Gastroesophageal sphincter (tissue), 4 donors: Measurements from ENCODE around the gene MARK3. TPM values are rescaled to one million over a fixed set of nuclear protein-coding genes. Genes with fewer than 3 reads are reported as not detected.
A peak's percentile ranks its signal among the peaks of the same experiment; 100 is the strongest.

Experiments used
- ATAC-seq: fragments of 150-250 bp; one replicate; pipeline ENCODE4 v1.9.1; 2016; ENCODE audit warnings: mild to moderate bottlenecking, moderate library complexity
- H3K27ac ChIP-seq, 4 donors: fragments of 200-600 bp; sonication (generic) in 3 of 4; 1 replicate in 3 of 4; 2 replicates in 1 of 4; pipeline ENCODE4 v1.5.1; 2016 to 2019
- H3K27me3 ChIP-seq: fragments of 200-600 bp; sonication (generic); one replicate; pipeline ENCODE4 v1.5.1; 2019
- H3K36me3 ChIP-seq, 2 donors: fragments of 200-600 bp; sonication (generic); one replicate each; pipeline ENCODE4 v1.5.1; 2019; ENCODE audit warnings: control low read depth in 1 of 2
- H3K4me1 ChIP-seq, 3 donors: fragments of 200-600 bp; sonication (generic); 1 replicate in 2 of 3; 2 replicates in 1 of 3; pipeline ENCODE4 v1.5.1; 2016 to 2019; ENCODE audit warnings: control low read depth in 2 of 3
- H3K4me3 ChIP-seq, 2 donors: fragments of 200-600 bp; sonication (generic); one replicate each; pipeline ENCODE4 v1.5.1; 2019; ENCODE audit warnings: mild to moderate bottlenecking in 1 of 2, moderate library complexity in 1 of 2
- H3K9me3 ChIP-seq, 3 donors: fragments of 200-600 bp; sonication (generic); one replicate each; pipeline ENCODE4 v1.5.1; 2017 to 2019; ENCODE audit warnings: control low read depth in 2 of 3
- EP300 ChIP-seq: sonication (generic); formaldehyde crosslinking; IDR thresholded peaks from one replicate; pipeline ENCODE4 v1.6.1; 2017; ENCODE audit warnings: antibody characterized with exemption, mild to moderate bottlenecking
- POLR2A ChIP-seq, 2 donors: fragments of 450-650 bp; IDR thresholded peaks; one replicate each; pipeline ENCODE4 v1.6.1; 2017; ENCODE audit warnings: antibody characterized with exemption in 2 of 2, mild to moderate bottlenecking in 2 of 2, moderate library complexity in 1 of 2
- POLR2AphosphoS5 ChIP-seq: sonication (generic); formaldehyde crosslinking; IDR thresholded peaks from one replicate; pipeline ENCODE4 v1.6.1; 2017; ENCODE audit warnings: antibody characterized with exemption
- WGBS, 2 donors: methylation state at CpG; one replicate each; pipeline ENCODE4 v1.1.5; 2018; ENCODE audit warnings: low coverage in 1 of 2; 5-methylcytosine and 5-hydroxymethylcytosine counted together
- total RNA-seq, 4 donors: library from RNA; depleted of rRNA; stranded (reverse); fragments of >200 nt; gene quantifications; one replicate each; pipeline ENCODE4 v1.1.0, GENCODE V29; 2016
- TF ChIP-seq, protein P1 (sequence below), 4 experiments: fragments of 200-600 bp in 2 of 4; fragments of 450-650 bp in 2 of 4; sonication (generic) in 1 of 4; IDR thresholded peaks; one replicate each; pipeline ENCODE4 v1.5.1; 2017 to 2019; ENCODE audit warnings: antibody characterized with exemption in 4 of 4, mild to moderate bottlenecking in 2 of 4, moderate library complexity in 2 of 4

The MARK3 gene
- total RNA-seq, 4 donors from 2014 or later: 65.1 to 127 (median 70.4) TPM

DNA sequence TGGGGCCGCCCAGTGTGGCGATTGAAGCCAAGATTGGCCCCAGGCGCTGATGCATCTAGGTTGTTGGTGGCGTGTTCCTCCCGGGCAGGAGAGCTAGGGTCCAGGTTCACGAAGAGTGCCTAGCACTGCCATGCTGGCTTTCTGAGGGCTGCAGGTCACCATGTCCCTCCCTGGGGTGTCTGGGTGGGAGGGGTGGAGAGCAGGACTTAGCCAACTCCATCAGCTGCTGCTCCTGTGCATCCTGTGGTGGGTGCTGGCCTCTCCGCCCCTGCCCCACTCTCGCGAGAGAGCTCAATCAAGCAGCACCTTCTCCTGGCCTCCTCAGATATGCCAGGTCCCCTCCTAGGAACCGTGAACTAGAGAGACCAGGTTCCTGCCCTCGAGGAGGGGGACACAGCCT lies 145.6 kb downstream of the MARK3 start:
- Histone ChIP-seq H3K36me3 (peaks cover 0 to 55% of the 10 kb centered on the region in 2 donors), H3K27me3 (no peaks in the 10 kb centered on the region), H3K27ac (peak overlapping the region in 3 of 4 donors; percentile 92 to 96 (median 96)), H3K9me3 (no peaks in the 10 kb centered on the region), H3K4me3 (no peak overlapping the region), H3K4me1 (peaks cover 2 to 97% (median 65%) of the 10 kb centered on the region in 3 donors)
- WGBS, 2 donors: 70% methylated on average over 2 of the region's 11 CpGs; no CpG with 5 or more reads in 1 of the 2 donors
- TF ChIP-seq POLR2AphosphoS5: no peak
- ATAC-seq: no peak

DNA sequence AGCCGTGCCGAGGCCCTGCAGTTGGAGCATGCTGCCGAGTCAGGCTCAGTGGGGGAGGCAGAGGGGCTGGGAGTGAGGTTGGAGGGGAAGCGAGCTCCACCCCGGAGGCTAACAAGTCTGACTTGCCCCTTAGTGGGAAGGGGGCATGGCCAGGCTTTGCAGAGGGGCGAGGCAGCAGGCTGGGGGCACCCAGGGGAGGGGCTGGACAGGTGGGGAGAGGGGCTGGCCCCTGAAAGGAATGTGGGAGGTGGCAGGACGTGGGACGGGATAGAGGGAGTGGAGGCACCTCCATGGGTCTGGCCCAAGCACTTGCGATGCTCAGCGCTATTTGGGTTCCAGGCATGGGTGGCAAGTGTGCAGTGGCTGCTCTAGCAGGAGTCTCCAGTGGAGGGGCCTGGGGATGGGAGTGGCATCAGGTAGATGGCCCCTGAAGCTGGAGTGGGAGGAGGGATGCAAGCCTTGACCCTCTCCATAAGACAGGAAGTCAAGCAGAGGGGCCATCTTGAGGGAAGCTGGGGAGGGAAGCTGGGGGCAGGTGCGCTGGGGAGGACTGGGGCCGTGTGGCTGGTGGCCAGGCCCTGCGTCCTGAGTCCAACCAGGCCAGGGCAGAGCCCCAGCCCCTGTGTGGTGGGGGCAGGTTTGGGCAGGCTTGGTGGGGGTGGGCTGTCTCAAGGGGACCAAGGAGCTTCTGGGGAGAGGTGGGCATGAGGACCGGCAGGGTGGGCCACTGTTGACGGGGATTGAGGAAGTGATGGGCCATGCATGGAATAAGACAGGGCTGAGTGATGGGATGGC lies 146.4 kb downstream of the MARK3 start:
- peaks cover 2 to 97% (median 65%) of the 10 kb centered on the region in 3 donors for H3K4me1 ChIP-seq

DNA sequence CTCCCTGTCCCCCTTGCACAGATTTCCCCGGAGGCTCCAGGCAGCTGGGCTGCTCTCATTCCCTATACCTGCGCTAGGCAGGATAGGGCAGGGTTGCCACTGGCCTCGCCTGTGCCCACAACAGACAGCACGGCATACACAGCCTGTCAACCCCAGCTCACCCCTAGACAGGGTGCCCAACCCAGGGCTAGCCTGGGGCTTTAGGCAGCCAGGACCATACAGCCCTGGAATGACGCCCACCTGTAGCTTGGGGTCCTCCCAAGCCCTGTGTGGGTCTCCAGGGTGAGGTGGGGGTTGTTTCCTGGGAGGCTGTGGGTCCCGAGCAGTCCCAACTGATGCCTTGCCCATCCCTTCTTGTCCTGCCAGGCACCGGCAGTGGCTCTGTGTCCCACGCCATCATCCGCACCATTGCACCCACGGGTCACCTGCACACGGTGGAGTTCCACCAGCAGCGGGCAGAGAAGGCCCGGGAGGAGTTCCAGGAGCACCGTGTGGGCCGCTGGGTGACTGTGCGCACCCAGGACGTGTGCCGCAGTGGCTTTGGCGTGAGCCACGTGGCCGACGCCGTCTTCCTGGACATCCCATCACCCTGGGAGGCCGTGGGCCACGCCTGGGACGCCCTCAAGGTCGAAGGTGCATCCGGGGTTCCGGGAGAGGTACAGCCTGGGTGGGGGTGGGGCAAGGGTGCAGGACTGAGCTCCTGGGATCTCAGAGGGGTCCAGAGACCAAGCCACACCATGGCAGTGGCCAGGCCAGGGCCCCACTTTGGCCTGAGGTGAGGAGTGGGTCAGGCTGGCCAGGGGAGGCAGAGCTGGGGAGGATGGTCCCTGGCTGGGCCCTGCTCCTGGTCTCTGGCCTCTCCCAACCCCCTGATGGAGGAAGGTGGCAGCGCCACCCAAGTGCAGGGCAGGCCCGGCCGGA lies 147.3 kb downstream of the MARK3 start:
- Histone ChIP-seq H3K27me3 (no peaks in the 10 kb centered on the region), H3K9me3 (no peaks in the 10 kb centered on the region), H3K4me1 (peaks cover 2 to 98% (median 64%) of the 10 kb centered on the region in 3 donors), H3K27ac (peak overlapping the region; percentile 78 to 96 (median 94)), H3K36me3 (peaks cover 0 to 59% of the 10 kb centered on the region in 2 donors), H3K4me3 (peak overlapping the region in 1 of 2 donors; percentile 45)
- ATAC-seq: no peak
- no peak for TF ChIP-seq POLR2A (IDR thresholded peaks at IDR 0.05)
- TF ChIP-seq, protein P1, sequence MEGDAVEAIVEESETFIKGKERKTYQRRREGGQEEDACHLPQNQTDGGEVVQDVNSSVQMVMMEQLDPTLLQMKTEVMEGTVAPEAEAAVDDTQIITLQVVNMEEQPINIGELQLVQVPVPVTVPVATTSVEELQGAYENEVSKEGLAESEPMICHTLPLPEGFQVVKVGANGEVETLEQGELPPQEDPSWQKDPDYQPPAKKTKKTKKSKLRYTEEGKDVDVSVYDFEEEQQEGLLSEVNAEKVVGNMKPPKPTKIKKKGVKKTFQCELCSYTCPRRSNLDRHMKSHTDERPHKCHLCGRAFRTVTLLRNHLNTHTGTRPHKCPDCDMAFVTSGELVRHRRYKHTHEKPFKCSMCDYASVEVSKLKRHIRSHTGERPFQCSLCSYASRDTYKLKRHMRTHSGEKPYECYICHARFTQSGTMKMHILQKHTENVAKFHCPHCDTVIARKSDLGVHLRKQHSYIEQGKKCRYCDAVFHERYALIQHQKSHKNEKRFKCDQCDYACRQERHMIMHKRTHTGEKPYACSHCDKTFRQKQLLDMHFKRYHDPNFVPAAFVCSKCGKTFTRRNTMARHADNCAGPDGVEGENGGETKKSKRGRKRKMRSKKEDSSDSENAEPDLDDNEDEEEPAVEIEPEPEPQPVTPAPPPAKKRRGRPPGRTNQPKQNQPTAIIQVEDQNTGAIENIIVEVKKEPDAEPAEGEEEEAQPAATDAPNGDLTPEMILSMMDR (IDR thresholded peaks at IDR 0.05): peak in 1 of 4 experiments; percentile 16
- WGBS, 2 donors: no CpG with 5 or more reads among the region's 32 CpGs

More for the DNA sequence above, 146.4 kb downstream of the MARK3 start:
- ATAC-seq: no peak
- WGBS, 2 donors: 69 to 73% methylated on average over 3 to 8 of the region's 15 CpGs
- Histone ChIP-seq H3K36me3 (peaks cover 0 to 59% of the 10 kb centered on the region in 2 donors), H3K9me3 (no peaks in the 10 kb centered on the region), H3K27me3 (no peaks in the 10 kb centered on the region), H3K27ac (peak overlapping the region in 3 of 4 donors; percentile 92 to 96 (median 96)), H3K4me3 (no peak overlapping the region)
- TF ChIP-seq EP300 (no peak), POLR2A (IDR thresholded peaks at IDR 0.05) (no peak), POLR2AphosphoS5 (no peak)
- TF ChIP-seq, protein P1 (IDR thresholded peaks at IDR 0.05): no peak

DNA sequence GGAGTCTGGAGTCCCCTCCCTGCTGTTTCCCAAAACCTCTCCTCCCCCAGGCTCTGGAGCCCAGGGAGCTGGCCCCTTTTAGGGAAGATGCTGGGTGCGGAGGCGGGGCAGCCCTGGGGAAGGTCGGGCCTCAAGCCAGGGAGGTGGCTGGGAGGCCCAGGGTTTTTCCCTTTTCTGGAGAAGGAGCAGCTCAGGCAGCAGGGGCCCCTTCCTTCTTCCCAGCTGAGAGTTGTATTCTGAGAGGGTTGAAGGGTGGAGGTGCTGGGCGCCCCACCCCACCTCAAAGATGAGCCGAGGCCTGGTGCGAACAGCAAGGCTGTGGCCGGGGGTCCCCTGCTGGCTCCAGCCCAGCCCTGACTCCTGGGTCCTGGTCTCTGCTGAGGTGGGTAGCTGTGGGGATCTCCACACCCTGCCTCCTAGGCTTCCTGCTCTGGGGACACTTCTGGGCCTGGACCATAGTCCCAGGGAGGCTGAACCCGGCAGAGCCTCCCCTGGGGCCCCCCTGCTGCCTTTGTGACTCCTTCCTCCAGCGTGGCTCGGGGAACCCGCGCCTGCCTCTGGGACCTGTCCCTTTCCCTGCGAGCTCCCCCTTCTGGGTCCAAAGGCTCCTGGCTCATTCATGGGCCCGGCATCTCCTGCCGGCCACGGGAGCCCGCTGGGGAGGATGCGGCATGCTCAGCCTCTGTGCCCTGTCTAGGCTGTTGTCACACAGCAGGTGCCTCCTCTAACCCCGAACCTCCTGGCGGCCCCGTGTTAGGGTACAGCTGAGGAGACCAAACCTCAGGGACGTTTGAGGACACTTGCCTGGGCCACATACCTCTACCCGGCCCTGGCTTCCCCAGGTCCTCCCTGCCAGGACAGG lies 148.2 kb downstream of the MARK3 start:
- H3K36me3 ChIP-seq: peaks cover 0 to 59% of the 10 kb centered on the region in 2 donors
- peak overlapping the region; percentile 2 to 45 for H3K4me3 ChIP-seq
- WGBS, 2 donors: no CpG with 5 or more reads among the region's 23 CpGs
- H3K9me3 ChIP-seq: no peaks in the 10 kb centered on the region
- peaks cover 2 to 98% (median 60%) of the 10 kb centered on the region in 3 donors for H3K4me1 ChIP-seq
- TF ChIP-seq, protein P1 (IDR thresholded peaks at IDR 0.05): peak in 3 of 4 experiments; percentile 9 to 38 (median 25)
- TF ChIP-seq POLR2A (IDR thresholded peaks at IDR 0.05) (no peak), POLR2AphosphoS5 (no peak)
- ATAC-seq: peak; percentile 43
- H3K27me3 ChIP-seq: no peaks in the 10 kb centered on the region
- peak overlapping the region; percentile 78 to 96 (median 94) for H3K27ac ChIP-seq
